Parathyroid adenoma (tissue), 2 donors: Measurements from ENCODE around the gene STN1.

Source experiments
- H2AFZ ChIP-seq: fragments of 300-600 bp; sonication (generic); one replicate; pipeline ENCODE4 v1.7.0; 2017; ENCODE audit warnings: antibody characterized with exemption, mild to moderate bottlenecking
- H3K27ac ChIP-seq: fragments of 300-600 bp; sonication (generic); one replicate; pipeline ENCODE4 v1.7.0; 2017
- H3K27me3 ChIP-seq: fragments of 300-600 bp; sonication (generic); one replicate; pipeline ENCODE4 v1.7.0; 2017; ENCODE audit warnings: low read length; ENCODE audit not compliant: control insufficient read depth, insufficient read depth
- H3K36me3 ChIP-seq: fragments of 300-600 bp; sonication (generic); one replicate; pipeline ENCODE4 v1.7.0; 2017; ENCODE audit warnings: low read length; ENCODE audit not compliant: control insufficient read depth, insufficient read depth
- H3K4me1 ChIP-seq: fragments of 300-600 bp; sonication (generic); one replicate; pipeline ENCODE4 v1.7.0; 2017; ENCODE audit warnings: control low read depth
- H3K4me2 ChIP-seq: fragments of 300-600 bp; sonication (generic); one replicate; pipeline ENCODE4 v1.7.0; 2017; ENCODE audit warnings: low read length
- H3K4me3 ChIP-seq: fragments of 300-600 bp; sonication (generic); one replicate; pipeline ENCODE4 v1.7.0; 2017; ENCODE audit warnings: low read depth, low read length
- H3K79me2 ChIP-seq: fragments of 300-600 bp; sonication (generic); one replicate; pipeline ENCODE4 v1.7.0; 2017; ENCODE audit warnings: control low read depth
- H3K9ac ChIP-seq: fragments of 300-600 bp; sonication (generic); one replicate; pipeline ENCODE4 v1.7.0; 2017; ENCODE audit warnings: mild to moderate bottlenecking
- H3K9me3 ChIP-seq: fragments of 300-600 bp; sonication (generic); one replicate; pipeline ENCODE4 v1.7.0; 2017; ENCODE audit warnings: low read length; ENCODE audit not compliant: control insufficient read depth
- TF ChIP-seq, protein P1 (sequence below): fragments of 300-600 bp; sonication (generic); IDR thresholded peaks from one replicate; pipeline ENCODE4 v1.7.0; 2017; ENCODE audit warnings: antibody characterized with exemption, mild to moderate bottlenecking
- donor health status: primary hyperparathyroidism.

STN1 gene

GRCh38 chr10:103947799-103948516 lies 30.0 kb upstream of the STN1 start:
- Histone ChIP-seq H3K9me3 (no peaks in the 10 kb centered on the region), H3K4me3 (no peak overlapping the region), H3K4me2 (no peak overlapping the region), H3K27me3 (no peaks in the 10 kb centered on the region), H3K27ac (no peak overlapping the region), H2AFZ (no peak overlapping the region), H3K9ac (no peak overlapping the region), H3K79me2 (no peaks in the 10 kb centered on the region), H3K4me1 (no peaks in the 10 kb centered on the region), H3K36me3 (no peaks in the 10 kb centered on the region)
- TF ChIP-seq, protein P1, sequence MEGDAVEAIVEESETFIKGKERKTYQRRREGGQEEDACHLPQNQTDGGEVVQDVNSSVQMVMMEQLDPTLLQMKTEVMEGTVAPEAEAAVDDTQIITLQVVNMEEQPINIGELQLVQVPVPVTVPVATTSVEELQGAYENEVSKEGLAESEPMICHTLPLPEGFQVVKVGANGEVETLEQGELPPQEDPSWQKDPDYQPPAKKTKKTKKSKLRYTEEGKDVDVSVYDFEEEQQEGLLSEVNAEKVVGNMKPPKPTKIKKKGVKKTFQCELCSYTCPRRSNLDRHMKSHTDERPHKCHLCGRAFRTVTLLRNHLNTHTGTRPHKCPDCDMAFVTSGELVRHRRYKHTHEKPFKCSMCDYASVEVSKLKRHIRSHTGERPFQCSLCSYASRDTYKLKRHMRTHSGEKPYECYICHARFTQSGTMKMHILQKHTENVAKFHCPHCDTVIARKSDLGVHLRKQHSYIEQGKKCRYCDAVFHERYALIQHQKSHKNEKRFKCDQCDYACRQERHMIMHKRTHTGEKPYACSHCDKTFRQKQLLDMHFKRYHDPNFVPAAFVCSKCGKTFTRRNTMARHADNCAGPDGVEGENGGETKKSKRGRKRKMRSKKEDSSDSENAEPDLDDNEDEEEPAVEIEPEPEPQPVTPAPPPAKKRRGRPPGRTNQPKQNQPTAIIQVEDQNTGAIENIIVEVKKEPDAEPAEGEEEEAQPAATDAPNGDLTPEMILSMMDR: no peak

GRCh38 chr10:103942866-103943265 lies 24.9 kb upstream of the STN1 start:
- H3K27me3 ChIP-seq: no peaks in the 10 kb centered on the region
- H3K9ac ChIP-seq: no peak overlapping the region
- H3K4me1 ChIP-seq: no peaks in the 10 kb centered on the region
- no peak overlapping the region for H3K4me3 ChIP-seq
- H3K36me3 ChIP-seq: no peaks in the 10 kb centered on the region
- no peak overlapping the region for H3K4me2 ChIP-seq
- no peaks in the 10 kb centered on the region for H3K79me2 ChIP-seq
- H3K27ac ChIP-seq: no peak overlapping the region
- TF ChIP-seq, protein P1: no peak
- H3K9me3 ChIP-seq: no peaks in the 10 kb centered on the region
- H2AFZ ChIP-seq: no peak overlapping the region

GRCh38 chr10:103941801-103942200 lies 23.8 kb upstream of the STN1 start:
- TF ChIP-seq, protein P1: no peak

DNA sequence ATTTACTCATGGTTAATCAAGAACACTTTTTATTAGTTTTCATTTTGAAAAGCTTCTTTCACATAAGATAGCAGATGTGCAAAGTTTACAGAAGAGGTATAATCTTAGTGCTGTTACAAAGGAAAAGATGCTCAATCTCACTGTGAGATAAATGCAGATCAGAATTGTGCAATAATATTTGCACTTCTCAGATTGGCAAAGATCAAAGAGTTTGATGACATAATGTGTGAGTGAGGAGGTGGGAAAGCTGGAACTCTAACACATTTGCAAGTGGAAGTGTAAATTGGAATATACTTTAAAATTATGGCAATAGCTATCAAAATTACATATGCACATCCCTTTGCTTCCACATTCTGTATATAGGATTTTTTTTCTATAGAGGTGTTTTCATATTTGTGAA lies 21.5 kb upstream of the STN1 start:
- Histone ChIP-seq H3K27ac (no peak overlapping the region), H3K36me3 (no peaks in the 10 kb centered on the region), H3K4me2 (no peak overlapping the region), H3K4me1 (no peaks in the 10 kb centered on the region), H3K9me3 (no peaks in the 10 kb centered on the region), H3K4me3 (no peak overlapping the region), H3K79me2 (no peaks in the 10 kb centered on the region), H3K9ac (no peak overlapping the region), H2AFZ (no peak overlapping the region), H3K27me3 (no peaks in the 10 kb centered on the region)
- TF ChIP-seq, protein P1: no peak

More at GRCh38 chr10:103941801-103942200, 23.8 kb upstream of the STN1 start:
- Histone ChIP-seq H3K79me2 (no peaks in the 10 kb centered on the region), H2AFZ (no peak overlapping the region), H3K4me2 (no peak overlapping the region), H3K9me3 (no peaks in the 10 kb centered on the region), H3K4me1 (no peaks in the 10 kb centered on the region), H3K27me3 (no peaks in the 10 kb centered on the region), H3K27ac (no peak overlapping the region), H3K9ac (no peak overlapping the region), H3K4me3 (no peak overlapping the region), H3K36me3 (no peaks in the 10 kb centered on the region)

DNA sequence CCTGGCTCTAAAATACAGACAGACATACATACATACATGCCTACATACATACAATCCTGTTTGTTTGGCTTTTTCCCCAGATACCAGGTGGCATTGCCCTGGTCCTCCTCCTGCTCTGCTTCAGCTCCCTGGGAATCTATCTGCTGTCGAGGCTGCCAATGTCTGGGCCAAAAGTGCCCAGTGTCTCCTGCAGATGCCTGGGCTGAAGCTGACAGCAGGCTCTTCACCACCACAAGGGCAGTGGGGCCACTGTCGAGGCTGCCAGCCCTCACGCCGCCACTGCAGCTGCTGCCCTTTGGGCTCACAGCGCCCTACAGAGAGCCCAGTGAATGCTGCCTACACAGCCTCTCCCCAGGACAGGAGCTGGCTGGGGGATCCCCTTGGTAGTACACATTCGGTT lies 18.0 kb upstream of the STN1 start:
- no peaks in the 10 kb centered on the region for H3K4me1 ChIP-seq
- TF ChIP-seq, protein P1: no peak
- H3K9ac ChIP-seq: no peak overlapping the region
- H3K27me3 ChIP-seq: no peaks in the 10 kb centered on the region
- H3K4me3 ChIP-seq: no peak overlapping the region
- H2AFZ ChIP-seq: no peak overlapping the region
- no peak overlapping the region for H3K27ac ChIP-seq
- no peaks in the 10 kb centered on the region for H3K79me2 ChIP-seq
- H3K4me2 ChIP-seq: no peak overlapping the region
- no peaks in the 10 kb centered on the region for H3K36me3 ChIP-seq
- H3K9me3 ChIP-seq: no peaks in the 10 kb centered on the region
